ENCODE data around the gene GRIK4. TPM values are rescaled to one million over a fixed set of nuclear protein-coding genes. Genes with fewer than 3 reads are reported as not detected.
A peak's percentile ranks its signal among the peaks of the same experiment; 100 is the strongest.

The GRIK4 gene
- total and polyA plus RNA-seq, 8 donors = 0.02 TPM; not detected in 7

- no peak overlapping the region for H3K4me3 ChIP-seq
- intact Hi-C loops (cut with DNase I) = no loop called here
- peak in 2 of 4 donors; percentile 43 to 45 for ATAC-seq
These were observed 11.6 kb downstream of the GRIK4 start for GRCh38 chr11:120523196-120523595.

GRCh38 chr11:120524536-120525085, 13.1 kb downstream of the GRIK4 start:
- DNase-seq (peak in 1 of 6 donors; percentile 25), FAIRE-seq (no peak), ATAC-seq (no peak)
- Histone ChIP-seq H3K27ac (no peak overlapping the region), H3K36me3 (no peaks in the 10 kb centered on the region), H3K27me3 (no peaks in the 10 kb centered on the region), H3K4me3 (no peak overlapping the region), H3K4me1 (no peaks in the 10 kb centered on the region), H3K9me3 (no peaks in the 10 kb centered on the region)
- 81 to 88% methylated on average over 8 to 9 of the region's 9 CpGs for WGBS, 2 donors
- no peak for TF ChIP-seq CTCF (IDR thresholded peaks at IDR 0.05)
- intact Hi-C loops (cut with DNase I) = no loop called here

More at GRCh38 chr11:120523196-120523595, 11.6 kb downstream of the GRIK4 start:
- no peak for TF ChIP-seq CTCF (IDR thresholded peaks at IDR 0.05)
- Histone ChIP-seq H3K4me1 (no peaks in the 10 kb centered on the region), H3K27me3 (no peaks in the 10 kb centered on the region), H3K36me3 (no peaks in the 10 kb centered on the region), H3K9me3 (no peaks in the 10 kb centered on the region), H3K27ac (no peak overlapping the region)
- WGBS, 2 donors = 18 to 27% methylated on average over 12 of the region's 12 CpGs
- DNase-seq (peak in 1 of 6 donors; percentile 27), FAIRE-seq (no peak)

- no peaks in the 10 kb centered on the region for H3K9me3 ChIP-seq
- no peak for TF ChIP-seq CTCF (IDR thresholded peaks at IDR 0.05)
- H3K4me3 ChIP-seq = no peak overlapping the region
- no peaks in the 10 kb centered on the region for H3K27me3 ChIP-seq
- FAIRE-seq = no peak
- ATAC-seq = no peak
- DNase-seq = peak in 1 of 6 donors; percentile 31
- intact Hi-C loops (cut with DNase I) = no loop called here
- 45 to 60% methylated on average over 16 of the region's 16 CpGs for WGBS, 2 donors
- no peaks in the 10 kb centered on the region for H3K36me3 ChIP-seq
- no peaks in the 10 kb centered on the region for H3K4me1 ChIP-seq
- no peak overlapping the region for H3K27ac ChIP-seq
These were observed 14.0 kb downstream of the GRIK4 start for GRCh38 chr11:120525261-120526171.

GRCh38 chr11:120526241-120526640, 14.7 kb downstream of the GRIK4 start:
- intact Hi-C loops (cut with DNase I) = no loop called here
- H3K4me1 ChIP-seq = no peaks in the 10 kb centered on the region
- WGBS, 2 donors = 86 to 91% methylated on average over 10 of the region's 10 CpGs
- DNase-seq (peak in 1 of 6 donors; percentile 19), ATAC-seq (no peak), FAIRE-seq (no peak)
- no peak overlapping the region for H3K4me3 ChIP-seq
- no peaks in the 10 kb centered on the region for H3K36me3 ChIP-seq
- no peak overlapping the region for H3K27ac ChIP-seq
- TF ChIP-seq CTCF (IDR thresholded peaks at IDR 0.05) = no peak
- no peaks in the 10 kb centered on the region for H3K27me3 ChIP-seq
- H3K9me3 ChIP-seq = no peaks in the 10 kb centered on the region

All from pancreas (tissue), 10 donors.